Activated CD8-positive, alpha-beta memory T cell treated with anti-CD3 and anti-CD28 coated beads for 4 hours (primary cell): Measurements from ENCODE around the gene CATSPER2.
"Not testable (repeated sequence)": the region's sequence is repeated elsewhere in the genome, so short reads cannot be mapped to it uniquely, and the experiment has no call there.

Experiments
- DNase-seq, 2 donors: peaks; one replicate each; pipeline ENCODE4 v3.0.0-alpha.2; 2020; ENCODE audit warnings: low read depth in 2 of 2

Gene CATSPER2

DNA sequence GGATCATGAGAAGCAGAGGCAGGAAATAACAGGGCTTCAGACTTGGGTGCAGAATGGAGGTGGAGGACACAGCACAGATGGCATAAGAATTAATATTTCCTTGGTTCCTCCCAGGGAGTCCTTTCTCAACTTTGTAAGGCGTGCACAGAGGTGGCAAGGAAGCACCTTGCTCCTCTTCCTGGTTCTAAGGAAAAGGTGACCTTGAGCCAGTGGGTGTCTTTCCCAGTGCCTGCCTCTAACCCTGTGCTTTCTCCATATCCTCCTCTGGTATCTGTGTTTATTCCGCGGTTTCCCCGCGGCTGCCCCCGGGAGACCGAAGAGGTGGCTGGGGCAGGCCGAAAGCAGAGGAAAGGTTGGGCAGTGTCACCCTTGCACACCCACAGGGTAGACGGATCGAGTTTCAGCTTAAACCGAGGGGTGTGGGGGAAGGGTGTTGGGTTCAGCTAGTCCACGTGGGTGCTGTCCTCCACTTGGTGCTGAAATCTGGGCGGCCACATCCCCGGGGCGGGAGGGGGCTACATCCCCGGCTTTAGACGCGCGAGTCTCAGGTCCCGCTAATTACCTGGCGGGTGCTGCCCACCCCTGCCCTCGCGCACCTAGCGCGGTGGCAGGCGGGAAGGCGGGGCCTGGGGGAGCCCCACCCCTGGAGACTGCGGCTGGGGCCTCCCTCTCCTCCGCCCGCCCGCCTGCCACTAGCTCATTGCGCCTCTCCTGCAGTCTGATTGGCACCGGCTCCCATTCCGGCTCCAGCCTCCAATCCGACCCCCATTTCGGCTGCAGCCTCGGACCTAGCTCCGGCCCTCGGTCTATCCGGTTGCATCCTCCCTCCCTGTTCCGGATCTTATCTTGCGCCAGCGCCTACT lies 55.1 kb downstream of the CATSPER2 start, which contains the start of gene CKMT1B:
TSS of gene CKMT1B (plus strand) at position 700 of the 863 bp plus-strand sequence. CDS start 192 bp downstream, outside the sequence.
- not testable (repeated sequence) for DNase-seq

DNA sequence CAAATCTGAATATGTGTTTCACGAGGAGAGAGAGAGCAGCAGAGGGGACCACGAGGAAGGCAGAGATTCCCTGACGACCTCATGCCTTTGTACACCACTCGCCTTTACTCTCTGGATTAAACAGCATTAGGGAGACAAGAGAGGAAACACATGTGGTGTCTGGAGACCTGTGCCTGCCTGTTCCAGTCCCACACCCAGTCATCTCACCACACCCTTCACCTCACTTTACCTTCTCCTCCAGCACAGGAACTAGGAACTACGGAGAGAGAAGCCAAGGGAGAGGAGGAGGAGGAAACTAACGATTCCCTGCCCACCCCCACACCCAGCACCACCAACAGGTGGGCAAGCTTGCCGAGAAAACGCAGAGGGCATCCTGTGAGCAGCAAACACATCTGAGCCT lies 55.8 kb downstream of the CATSPER2 start:
- DNase-seq, result not testable (repeated sequence)

DNA sequence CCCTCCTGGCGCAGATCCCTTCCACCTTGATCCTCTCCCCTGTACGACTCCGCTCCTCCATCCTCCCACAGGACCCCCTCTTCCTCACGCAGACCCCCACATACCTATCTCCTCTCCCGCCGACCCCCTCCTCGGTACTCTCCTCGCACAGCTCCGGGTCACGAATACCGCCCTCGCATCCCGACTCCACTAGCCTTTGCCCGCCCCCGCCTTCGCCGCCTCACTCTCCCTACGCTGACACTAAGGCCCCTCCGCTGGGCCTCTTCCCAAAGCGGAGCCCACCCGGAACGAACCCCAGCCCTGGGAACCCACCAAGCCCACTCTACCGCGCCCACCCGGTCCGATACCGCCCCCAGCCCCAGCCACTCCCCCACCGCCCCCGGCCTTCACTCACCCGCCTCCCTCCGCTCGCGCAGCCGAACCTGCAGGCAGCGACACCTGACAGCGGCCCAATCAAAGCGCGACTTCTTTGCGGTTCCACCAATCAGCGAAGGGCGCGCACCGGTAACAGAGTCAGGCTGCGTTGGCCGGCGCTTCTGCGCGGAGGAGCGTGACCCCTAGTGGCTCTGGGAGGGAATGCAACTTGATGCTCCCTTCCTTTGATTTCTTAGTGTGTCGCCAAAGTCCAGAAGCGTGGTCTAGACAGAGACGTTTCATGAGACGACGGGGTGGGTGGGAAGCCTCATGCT lies 58.7 kb downstream of the CATSPER2 start, which contains the start of gene PPIP5K1:
TSS of gene PPIP5K1 (minus strand) at position 431 of the 689 bp plus-strand sequence. CDS start 5,704 bp downstream, outside the sequence.
- not testable (repeated sequence) for DNase-seq
